ENCODE measurements around the gene FABP3. TPM values are rescaled to one million over a fixed set of nuclear protein-coding genes. Genes with fewer than 3 reads are reported as not detected.

The FABP3 gene
- total RNA-seq, 1 experiment from 2014 or later, result not detected

GRCh38 chr1:31361607-31362006 lies 11.3 kb downstream of the FABP3 start:
- BruUV-seq (replicated peaks), result no TSS peak
- no peak overlapping the region for H2AFZ ChIP-seq
- TF ChIP-seq CTCF (conservative IDR thresholded peaks at IDR 0.05) (no peak), EZH2 (IDR thresholded peaks at IDR 0.05; ENCODE audit: low read depth) (no peak)
- ChIA-PET POLR2A (ENCODE audit: unreplicated experiment) (interaction anchor here (0.6 to 0.8 kb wide), 2 partner anchors 265 to 637 kb away, joined by 5 to 6 read pairs; no protein-coding TSS in a partner anchor), CTCF (no interaction called here)
- no peaks in the 10 kb centered on the region for H3K36me3 ChIP-seq (ENCODE audit: low read depth)
- no peaks in the 10 kb centered on the region for H3F3A ChIP-seq (ENCODE audit: insufficient read depth, low read depth)
- no peaks in the 10 kb centered on the region for H3K9me2 ChIP-seq (ENCODE audit: insufficient read depth)
- H3K27ac ChIP-seq, result no peak overlapping the region
- H3K27me3 ChIP-seq (ENCODE audit: insufficient read depth, low read depth), result no peaks in the 10 kb centered on the region
- no peak overlapping the region for H3K4me2 ChIP-seq
- no peaks in the 10 kb centered on the region for H4K20me1 ChIP-seq (ENCODE audit: insufficient read depth)
- no peaks in the 10 kb centered on the region for H3K9me3 ChIP-seq (ENCODE audit: insufficient read depth, low read depth)
- H3K79me2 ChIP-seq (ENCODE audit: low read depth), result no peaks in the 10 kb centered on the region
- intact Hi-C loops (cut with micrococcal nuclease; ENCODE audit: unreplicated experiment), result no loop called here
- no peaks in the 10 kb centered on the region for H3K4me1 ChIP-seq (replicated peaks; ENCODE audit: insufficient read depth)
- no peak for DNase-seq
- H3K4me3 ChIP-seq, result no peak overlapping the region

GRCh38 chr1:31356427-31356826 lies 16.4 kb downstream of the FABP3 start:
- Histone ChIP-seq H3K36me3 (ENCODE audit: low read depth) (no peaks in the 10 kb centered on the region), H3K4me1 (replicated peaks; ENCODE audit: insufficient read depth) (no peaks in the 10 kb centered on the region), H3K9me3 (ENCODE audit: insufficient read depth, low read depth) (no peaks in the 10 kb centered on the region), H3K27ac (no peak overlapping the region), H2AFZ (no peak overlapping the region), H4K20me1 (ENCODE audit: insufficient read depth) (no peaks in the 10 kb centered on the region), H3K79me2 (ENCODE audit: low read depth) (no peaks in the 10 kb centered on the region), H3F3A (ENCODE audit: insufficient read depth, low read depth) (no peaks in the 10 kb centered on the region), H3K4me3 (no peak overlapping the region), H3K27me3 (ENCODE audit: insufficient read depth, low read depth) (no peaks in the 10 kb centered on the region), H3K4me2 (no peak overlapping the region), H3K9me2 (ENCODE audit: insufficient read depth) (no peaks in the 10 kb centered on the region)
- TF ChIP-seq CTCF (conservative IDR thresholded peaks at IDR 0.05) (no peak), EZH2 (IDR thresholded peaks at IDR 0.05; ENCODE audit: low read depth) (no peak)
- intact Hi-C loops (cut with micrococcal nuclease; ENCODE audit: unreplicated experiment), result no loop called here
- POLR2A ChIA-PET (ENCODE audit: unreplicated experiment), result no interaction called here
- BruUV-seq (replicated peaks), result no TSS peak
- DNase-seq, result no peak
- CTCF ChIA-PET, result no interaction called here

GRCh38 chr1:31354283-31354682 lies 18.6 kb downstream of the FABP3 start:
- Histone ChIP-seq H3K4me1 (replicated peaks; ENCODE audit: insufficient read depth) (no peaks in the 10 kb centered on the region), H3K4me3 (no peak overlapping the region), H3K27me3 (ENCODE audit: insufficient read depth, low read depth) (no peaks in the 10 kb centered on the region), H3F3A (ENCODE audit: insufficient read depth, low read depth) (no peaks in the 10 kb centered on the region), H3K9me3 (ENCODE audit: insufficient read depth, low read depth) (no peaks in the 10 kb centered on the region), H3K79me2 (ENCODE audit: low read depth) (no peaks in the 10 kb centered on the region), H3K27ac (no peak overlapping the region), H3K36me3 (ENCODE audit: low read depth) (no peaks in the 10 kb centered on the region), H4K20me1 (ENCODE audit: insufficient read depth) (no peaks in the 10 kb centered on the region), H2AFZ (no peak overlapping the region), H3K9me2 (ENCODE audit: insufficient read depth) (no peaks in the 10 kb centered on the region), H3K4me2 (no peak overlapping the region)
- no peak for DNase-seq
- TF ChIP-seq CTCF (conservative IDR thresholded peaks at IDR 0.05), result no peak
- TF ChIP-seq EZH2 (IDR thresholded peaks at IDR 0.05; ENCODE audit: low read depth), result no peak
- ChIA-PET POLR2A (ENCODE audit: unreplicated experiment) (no interaction called here), CTCF (no interaction called here)
- intact Hi-C loops (cut with micrococcal nuclease; ENCODE audit: unreplicated experiment), result no loop called here
- BruUV-seq (replicated peaks), result no TSS peak

Measured in PC-9 (cell line).